GM12891 (cell line): ENCODE measurements around the gene NCCRP1.

Experiments used
- DNase-seq: peaks from one replicate; pipeline ENCODE4 v3.0.0; 2011; ENCODE audit warnings: low spot score; ENCODE audit not compliant: insufficient read length
- FAIRE-seq: peaks from 2 replicates; lab custom pipeline; 2011; peaks lifted over from hg19 to GRCh38; lab: Jason Lieb, UNC
- PAX5 ChIP-seq: IDR thresholded peaks from 2 replicates; pipeline ENCODE4 v1.6.1; 2011; ENCODE audit warnings: low read length, moderate library complexity, mild to moderate bottlenecking; ENCODE audit not compliant: insufficient read depth, severe bottlenecking
- POLR2A ChIP-seq: IDR thresholded peaks from 2 replicates; pipeline ENCODE4 v1.6.1; 2011; ENCODE audit warnings: low read depth, low read length, control low read depth
- POLR2AphosphoS5 ChIP-seq: IDR thresholded peaks from 2 replicates; pipeline ENCODE4 v1.6.1; 2011; ENCODE audit warnings: low read depth, low read length, control low read depth
- POU2F2 ChIP-seq: IDR thresholded peaks from 2 replicates; pipeline ENCODE4 v1.6.1; 2011; ENCODE audit warnings: low read depth, mild to moderate bottlenecking, control low read depth, low read length, moderate library complexity
- SPI1 ChIP-seq: IDR thresholded peaks from 2 replicates; pipeline ENCODE4 v1.6.1; 2011; ENCODE audit warnings: low read depth, low read length, control low read depth
- TAF1 ChIP-seq: IDR thresholded peaks from 2 replicates; pipeline ENCODE4 v1.6.1; 2011; ENCODE audit warnings: low read depth, low read length, control low read depth

The NCCRP1 gene

GRCh38 chr19:39246951-39247669, 50.3 kb downstream of the NCCRP1 start:
- DNase-seq, result no peak
- no peak for TF ChIP-seq TAF1
- TF ChIP-seq SPI1, result no peak
- no peak for TF ChIP-seq PAX5
- TF ChIP-seq POU2F2, result no peak
- TF ChIP-seq POLR2A, result no peak
- TF ChIP-seq POLR2AphosphoS5, result no peak
- no peak for FAIRE-seq

- no peak for FAIRE-seq
- TF ChIP-seq TAF1 (no peak), POU2F2 (no peak), SPI1 (no peak), POLR2AphosphoS5 (no peak), PAX5 (no peak), POLR2A (no peak)
- no peak for DNase-seq
These were observed 51.2 kb downstream of the NCCRP1 start for GRCh38 chr19:39247701-39248664.

- DNase-seq, result no peak
- FAIRE-seq, result no peak
- TF ChIP-seq POU2F2, result no peak
- no peak for TF ChIP-seq PAX5
- no peak for TF ChIP-seq POLR2A
- TF ChIP-seq POLR2AphosphoS5, result no peak
- TF ChIP-seq TAF1, result no peak
- TF ChIP-seq SPI1, result no peak
These were observed 52.0 kb downstream of the NCCRP1 start, which contains the start of gene IFNL4 for GRCh38 chr19:39248806-39249205. Gene IFNL4 (minus strand): TSS chr19:39248856.

- DNase-seq (no peak), FAIRE-seq (no peak)
- TF ChIP-seq TAF1, result no peak
- TF ChIP-seq POU2F2, result no peak
- no peak for TF ChIP-seq SPI1
- no peak for TF ChIP-seq POLR2A
- TF ChIP-seq POLR2AphosphoS5, result no peak
- no peak for TF ChIP-seq PAX5
These were observed 54.3 kb downstream of the NCCRP1 start for GRCh38 chr19:39251081-39251480.
